GM12872 (cell line): ENCODE measurements around the gene OARD1.

Experiments used
- CTCF ChIP-seq: IDR thresholded peaks from 3 replicates; pipeline ENCODE4 v1.5.1; 2011; ENCODE audit warnings: low read depth, mild to moderate bottlenecking, low read length, moderate library complexity; ENCODE audit not compliant: insufficient read depth

OARD1 gene

GRCh38 chr6:41053041-41053440 lies 19.1 kb downstream of the OARD1 start, which contains the start of gene APOBEC2:
APOBEC2 (plus strand) TSS chr6:41053202; CDS start chr6:41053348, 146 bp downstream.
- no peak for TF ChIP-seq CTCF

GRCh38 chr6:41051873-41052272 lies 20.3 kb downstream of the OARD1 start:
- TF ChIP-seq CTCF, result no peak

GRCh38 chr6:41050536-41050935 lies 21.6 kb downstream of the OARD1 start:
- no peak for TF ChIP-seq CTCF

- TF ChIP-seq CTCF, result no peak
Observed at GRCh38 chr6:41049955-41050354, 22.2 kb downstream of the OARD1 start.

GRCh38 chr6:41049521-41049920 lies 22.6 kb downstream of the OARD1 start:
- no peak for TF ChIP-seq CTCF

GRCh38 chr6:41047745-41048732 lies 24.1 kb downstream of the OARD1 start:
- TF ChIP-seq CTCF, result no peak

GRCh38 chr6:41047306-41047705 lies 24.9 kb downstream of the OARD1 start:
- TF ChIP-seq CTCF, result no peak
